Small intestine (tissue), 16 donors: ENCODE data around the gene GCA. TPM values are rescaled to one million over a fixed set of nuclear protein-coding genes. Genes with fewer than 3 reads are reported as not detected.

Experiments
- DNase-seq, 2 donors: peaks; one replicate each; pipeline versions ENCODE4 v3.0.0 to v3.0.0-alpha.2; 2013
- FAIRE-seq: peaks from 2 replicates; lab custom pipeline; 2012; peaks lifted over from hg19 to GRCh38; lab: Jason Lieb, UNC
- H3K27ac ChIP-seq, 3 donors: one replicate each; pipeline ENCODE4 v1.5.1; 2013; ENCODE audit warnings: low read length in 2 of 3, mild to moderate bottlenecking in 2 of 3, control low read depth in 1 of 3, inconsistent platforms in 1 of 3, low read depth in 1 of 3, moderate library complexity in 1 of 3
- H3K27me3 ChIP-seq, 3 donors: one replicate each; pipeline ENCODE4 v1.6.1; 2013; ENCODE audit warnings: low read length in 3 of 3, inconsistent platforms in 1 of 3; ENCODE audit not compliant: control insufficient read depth in 3 of 3, insufficient read depth in 3 of 3
- H3K36me3 ChIP-seq, 3 donors: one replicate each; pipeline ENCODE4 v1.6.1; 2013; ENCODE audit warnings: low read length in 3 of 3, inconsistent platforms in 1 of 3, low read depth in 1 of 3, mild to moderate bottlenecking in 1 of 3, moderate library complexity in 1 of 3; ENCODE audit not compliant: control insufficient read depth in 3 of 3, insufficient read depth in 2 of 3
- H3K4me1 ChIP-seq, 3 donors: one replicate each; pipeline ENCODE4 v1.6.1; 2013; ENCODE audit warnings: low read length in 2 of 3, inconsistent platforms in 1 of 3, low read depth in 1 of 3, mild to moderate bottlenecking in 1 of 3, moderate library complexity in 1 of 3; ENCODE audit not compliant: control insufficient read depth in 3 of 3, insufficient read depth in 2 of 3
- H3K4me3 ChIP-seq, 3 donors: one replicate each; pipeline ENCODE4 v1.5.1; 2013; ENCODE audit warnings: low read length in 3 of 3, control low read depth in 1 of 3, inconsistent platforms in 1 of 3, low read depth in 1 of 3, mild to moderate bottlenecking in 1 of 3, moderate library complexity in 1 of 3
- H3K9me3 ChIP-seq, 2 donors: one replicate each; pipeline ENCODE4 v1.6.1; 2013; ENCODE audit warnings: low read depth in 1 of 2, low read length in 1 of 2; ENCODE audit not compliant: control insufficient read depth in 2 of 2, insufficient read depth in 1 of 2
- WGBS, 3 donors: extraction: QIAGEN DNeasy Blood & Tissue Kit; methylation state at CpG; one replicate each; pipeline ENCODE4 v1.1.7; 2013; 5-methylcytosine and 5-hydroxymethylcytosine counted together
- long read RNA-seq, 10 donors: transcript quantifications; one replicate each; lab custom pipeline, GENCODE V29; 2026
- polyA plus RNA-seq, 4 donors: library from polyadenylated mRNA; stranded (reverse) in 3 of 4; unstranded in 1 of 4; fragments of 200-250 nt in 3 of 4; fragments of 120-200 nt in 1 of 4; gene quantifications; one replicate each; pipeline versions ENCODE4 v1.2.1 to v1.2.3, GENCODE V29; 2013
- donor health status: healthy with polysubstance abuse.
- donor health status: control.
- donor health status: control.
- donor health status: Bipolar disorder and iron deficiency.
- donor health status: healthy.

Gene GCA, protein sequence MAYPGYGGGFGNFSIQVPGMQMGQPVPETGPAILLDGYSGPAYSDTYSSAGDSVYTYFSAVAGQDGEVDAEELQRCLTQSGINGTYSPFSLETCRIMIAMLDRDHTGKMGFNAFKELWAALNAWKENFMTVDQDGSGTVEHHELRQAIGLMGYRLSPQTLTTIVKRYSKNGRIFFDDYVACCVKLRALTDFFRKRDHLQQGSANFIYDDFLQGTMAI
- 10 to 100 TPM; 16.1 to 36.9 (median 24.1) TPM for polyA plus RNA-seq
- long read RNA-seq, donor 1 = 0 reads
- long read RNA-seq, donor 2, transcript GCA-204 (8 exons, 1,992 nt) = major isoform, 5 of 5 reads
- long read RNA-seq, donor 2, partial matches to known transcripts = 0 of 5 reads
- long read RNA-seq, donor 2, other reads (novel, unspliced or antisense) = 0 of 5 reads
- long read RNA-seq, donor 3, partial matches to known transcripts = 0 of 4 reads
- long read RNA-seq, donor 3, other reads (novel, unspliced or antisense) = 0 of 4 reads
- long read RNA-seq, donor 4 = 0 reads
- long read RNA-seq, donor 5, transcript GCA-204 (8 exons, 1,992 nt) = major isoform, 5 of 5 reads
- long read RNA-seq, donor 5, partial matches to known transcripts = 0 of 5 reads
- long read RNA-seq, donor 5, other reads (novel, unspliced or antisense) = 0 of 5 reads
- long read RNA-seq, donor 6, transcript GCA-204 (8 exons, 1,992 nt) = major isoform, 15 of 15 reads
- long read RNA-seq, donor 6, partial matches to known transcripts = 0 of 15 reads
- long read RNA-seq, donor 6, other reads (novel, unspliced or antisense) = 0 of 15 reads
- long read RNA-seq, donor 7 = 0 reads
- long read RNA-seq, donor 8, partial matches to known transcripts = 0 of 2 reads
- long read RNA-seq, donor 8, other reads (novel, unspliced or antisense) = 0 of 2 reads
- long read RNA-seq, donor 9, partial matches to known transcripts = 0 of 2 reads
- long read RNA-seq, donor 9, other reads (novel, unspliced or antisense) = 0 of 2 reads
- long read RNA-seq, donor 10, transcript GCA-204 (8 exons, 1,992 nt) = major isoform, 7 of 10 reads
- long read RNA-seq, donor 10, partial matches to known transcripts = 0 of 10 reads
- long read RNA-seq, donor 10, other reads (novel, unspliced or antisense) = 0 of 10 reads

GRCh38 chr2:162343824-162344616, at the start of gene GCA:
Gene GCA (plus strand): TSS chr2:162344132. CDS start chr2:162344249, 117 bp downstream.
- peak; percentile 57 for FAIRE-seq
- no peaks in the 10 kb centered on the region for H3K36me3 ChIP-seq
- H3K27me3 ChIP-seq = no peaks in the 10 kb centered on the region
- H3K27ac ChIP-seq = peak within 1 kb of the TSS; percentile 91 to 99 (median 91)
- WGBS, 3 donors = 0% methylated on average over 36 to 57 of the region's 57 CpGs
- peaks cover 0 to 8% (median 0%) of the 10 kb centered on the region in 3 donors for H3K4me1 ChIP-seq
- H3K9me3 ChIP-seq = no peaks in the 10 kb centered on the region
- DNase-seq = peak; percentile 99
- peak within 1 kb of the TSS; percentile 71 to 86 (median 78) for H3K4me3 ChIP-seq

DNA sequence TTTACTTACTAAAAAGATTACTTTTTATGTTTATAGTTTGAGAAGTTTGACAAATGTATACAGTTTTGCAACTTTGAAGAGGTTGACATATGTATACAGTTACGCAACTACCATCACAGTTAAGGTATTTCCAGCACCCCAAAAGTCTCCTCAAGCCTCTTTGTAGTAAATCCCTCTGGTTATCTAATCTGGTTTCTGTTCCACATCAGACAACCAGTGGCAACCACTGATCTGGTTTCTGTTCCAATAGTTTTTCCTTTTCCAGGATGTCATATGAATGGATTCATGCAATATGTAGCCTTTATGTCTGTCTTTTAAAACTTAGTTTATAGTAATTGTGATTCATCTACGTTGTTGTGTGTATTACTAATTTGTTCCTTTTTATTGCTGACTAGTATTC, 48.9 kb upstream of the GCA start:
- no peak for DNase-seq
- no peak overlapping the region for H3K27ac ChIP-seq
- no peak overlapping the region for H3K4me3 ChIP-seq
- peaks cover 0 to 4% (median 3%) of the 10 kb centered on the region in 3 donors for H3K36me3 ChIP-seq
- no peak for FAIRE-seq
- H3K9me3 ChIP-seq = no peaks in the 10 kb centered on the region
- H3K4me1 ChIP-seq = no peaks in the 10 kb centered on the region
- 91 to 96% (median 95%) methylated on average over 2 of the region's 2 CpGs for WGBS, 3 donors
- no peaks in the 10 kb centered on the region for H3K27me3 ChIP-seq

- peak; percentile 96 for FAIRE-seq
- peak; percentile 78 to 79 for DNase-seq
- WGBS, 3 donors = 62 to 66% (median 63%) methylated on average over 5 of the region's 5 CpGs
- Histone ChIP-seq H3K27me3 (no peaks in the 10 kb centered on the region), H3K4me3 (no peak overlapping the region), H3K36me3 (peaks cover 2 to 6% (median 3%) of the 10 kb centered on the region in 3 donors), H3K9me3 (no peaks in the 10 kb centered on the region), H3K27ac (no peak overlapping the region), H3K4me1 (no peaks in the 10 kb centered on the region)
These were observed 45.9 kb upstream of the GCA start for GRCh38 chr2:162297925-162298552.

GRCh38 chr2:162298669-162299335, 45.1 kb upstream of the GCA start:
- Histone ChIP-seq H3K27me3 (no peaks in the 10 kb centered on the region), H3K4me1 (no peaks in the 10 kb centered on the region), H3K36me3 (peaks cover 3% of the 10 kb centered on the region in 3 donors), H3K9me3 (no peaks in the 10 kb centered on the region), H3K4me3 (no peak overlapping the region), H3K27ac (no peak overlapping the region)
- peak in 1 of 2 donors; percentile 26 for DNase-seq
- no peak for FAIRE-seq
- WGBS, 3 donors = 85 to 95% (median 91%) methylated on average over 9 of the region's 9 CpGs

DNA sequence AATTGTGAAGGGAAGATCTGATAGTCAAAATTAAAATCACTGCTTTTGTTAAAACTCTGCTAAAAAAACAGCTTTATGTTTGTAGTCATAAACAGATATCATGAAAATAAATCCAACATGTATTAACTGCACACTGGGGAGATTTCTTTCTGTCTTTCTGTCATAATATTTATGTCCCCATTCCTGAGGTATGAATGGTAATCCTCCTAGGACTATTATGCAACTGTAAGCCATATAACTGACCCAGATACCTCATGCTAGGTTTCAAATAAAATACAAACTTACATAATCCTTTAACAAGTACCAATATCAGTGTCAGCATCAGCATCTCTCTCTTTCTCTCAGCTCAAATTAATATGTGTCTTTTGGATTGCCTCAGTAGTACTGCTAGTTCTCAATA, 43.7 kb upstream of the GCA start:
- H3K9me3 ChIP-seq = no peaks in the 10 kb centered on the region
- H3K27me3 ChIP-seq = no peaks in the 10 kb centered on the region
- no peak overlapping the region for H3K27ac ChIP-seq
- no peak for FAIRE-seq
- peaks cover 3 to 7% (median 3%) of the 10 kb centered on the region in 3 donors for H3K36me3 ChIP-seq
- no peak for DNase-seq
- no peak overlapping the region for H3K4me3 ChIP-seq
- H3K4me1 ChIP-seq = no peaks in the 10 kb centered on the region

GRCh38 chr2:162301151-162301804, 42.7 kb upstream of the GCA start:
- H3K27ac ChIP-seq = no peak overlapping the region
- no peaks in the 10 kb centered on the region for H3K4me1 ChIP-seq
- peak; percentile 58 to 68 for DNase-seq
- FAIRE-seq = peak; percentile 57
- WGBS, 3 donors = 5 to 16% (median 12%) methylated on average over 6 of the region's 6 CpGs
- H3K27me3 ChIP-seq = no peaks in the 10 kb centered on the region
- peaks cover 3 to 7% (median 3%) of the 10 kb centered on the region in 3 donors for H3K36me3 ChIP-seq
- H3K4me3 ChIP-seq = no peak overlapping the region
- H3K9me3 ChIP-seq = no peaks in the 10 kb centered on the region

- no peaks in the 10 kb centered on the region for H3K27me3 ChIP-seq
- no peak overlapping the region for H3K27ac ChIP-seq
- FAIRE-seq (no peak), DNase-seq (no peak)
- WGBS, 3 donors = 71 to 75% (median 73%) methylated on average over 1 of the region's 1 CpG
- H3K9me3 ChIP-seq = no peaks in the 10 kb centered on the region
- H3K4me3 ChIP-seq = no peak overlapping the region
- peaks cover 3 to 7% (median 5%) of the 10 kb centered on the region in 3 donors for H3K36me3 ChIP-seq
- H3K4me1 ChIP-seq = no peaks in the 10 kb centered on the region
These were observed 42.1 kb upstream of the GCA start for GRCh38 chr2:162301877-162302276.
